GM12878 (cell line): ENCODE measurements around the gene PHEX. TPM values are rescaled to one million over a fixed set of nuclear protein-coding genes. Genes with fewer than 3 reads are reported as not detected.

ENCODE experiments used
- ATAC-seq: fragments of 200-7000 bp; cut with Tn5 transposase; 3 replicates; pipeline ENCODE4 v1.9.1; 2020; ENCODE audit warnings: mild to moderate bottlenecking, moderate library complexity
- BruUV-seq: library from RNA; stranded (reverse); fragments of 400-500 nt; replicated peaks from 2 replicates; lab custom pipeline; 2021; lab: Mats Ljungman, UMichigan
- CTCF ChIA-PET: fragments of 300-600 bp; sonication (Branson Sonifier 250); formaldehyde crosslinking; extraction: SDS; loops from one replicate; lab custom pipeline; 2021; ENCODE audit warnings: inconsistent platforms; lab: Yijun Ruan, JAX
- POLR2A ChIA-PET: fragments of 350-600 bp; formaldehyde crosslinking; extraction: SDS; loops from one replicate; lab custom pipeline; 2021; ENCODE audit warnings: inconsistent platforms; lab: Charles Lee
- RAD21 ChIA-PET: fragments of 300-600 bp; sonication (Branson Sonifier 250); formaldehyde crosslinking; loops from one replicate; lab custom pipeline; 2023; ENCODE audit warnings: antibody characterized with exemption; ENCODE audit not compliant: unreplicated experiment; lab: Charles Lee
- SMC1A ChIA-PET: fragments of 300-600 bp; sonication (Branson Sonifier 250); formaldehyde crosslinking; loops from one replicate; lab custom pipeline; 2023; ENCODE audit not compliant: unreplicated experiment, uncharacterized antibody; lab: Charles Lee
- DNase-seq: peaks from one replicate; pipeline ENCODE4 v3.0.0-alpha.2; 2011; ENCODE audit warnings: low read depth, low spot score
- FAIRE-seq: peaks from 3 replicates; lab custom pipeline; 2011; peaks lifted over from hg19 to GRCh38; lab: Jason Lieb, UNC
- H2AFZ ChIP-seq: 2 replicates; pipeline ENCODE4 v1.6.0; 2011; ENCODE audit warnings: low read depth, low read length, control low read depth; ENCODE audit not compliant: control insufficient read depth
- H3K27ac ChIP-seq: 2 replicates; pipeline ENCODE4 v1.5.1; 2011; ENCODE audit warnings: control low read depth; ENCODE audit not compliant: control insufficient read depth, insufficient read depth
- H3K27me3 ChIP-seq, 2 experiments: replicated peaks in 1 of 2; 2 replicates each; pipeline versions ENCODE4 v1.6.0 to v1.6.1; 2011; ENCODE audit warnings: low read length in 1 of 2; ENCODE audit not compliant: control insufficient read depth in 2 of 2, insufficient read depth in 2 of 2
- H3K36me3 ChIP-seq, 2 experiments: 2 replicates each; pipeline ENCODE4 v1.5.1; 2011; ENCODE audit warnings: low read length in 1 of 2; ENCODE audit not compliant: control insufficient read depth in 2 of 2, insufficient read depth in 2 of 2
- H3K4me1 ChIP-seq: 2 replicates; pipeline ENCODE4 v1.6.1; 2011; ENCODE audit warnings: mild to moderate bottlenecking, low read length, moderate library complexity, mixed read lengths; ENCODE audit not compliant: control insufficient read depth, insufficient read depth
- H3K4me2 ChIP-seq: 2 replicates; pipeline ENCODE4 v1.6.0; 2011; ENCODE audit warnings: control low read depth; ENCODE audit not compliant: control insufficient read depth, insufficient read depth
- H3K4me3 ChIP-seq: fragments of 200-600 bp; sonication (generic); 2 replicates; pipeline ENCODE4 v1.5.1; 2016
- H3K79me2 ChIP-seq: 2 replicates; pipeline ENCODE4 v1.6.0; 2011; ENCODE audit warnings: low read length; ENCODE audit not compliant: control insufficient read depth, insufficient read depth
- H3K9ac ChIP-seq: 2 replicates; pipeline ENCODE4 v1.8.0; 2011; ENCODE audit warnings: low read length, control low read depth, mixed read lengths; ENCODE audit not compliant: control insufficient read depth, insufficient read depth
- H3K9me3 ChIP-seq: replicated peaks from 3 replicates; pipeline ENCODE4 v1.5.1; 2011; ENCODE audit warnings: mild to moderate bottlenecking, low read length; ENCODE audit not compliant: control insufficient read depth, insufficient read depth
- H4K20me1 ChIP-seq: 2 replicates; pipeline ENCODE4 v1.6.0; 2011; ENCODE audit not compliant: control insufficient read depth, insufficient read depth
- ASH2L ChIP-seq: fragments of 300-600, 200-600 bp; sonication (generic); IDR thresholded peaks from 2 replicates; pipeline ENCODE4 v1.6.1; 2017; ENCODE audit warnings: low read depth, mild to moderate bottlenecking, borderline replicate concordance
- CBFB ChIP-seq: IDR thresholded peaks from 2 replicates; pipeline ENCODE4 v1.6.1; 2016; ENCODE audit warnings: antibody characterized with exemption, low read depth
- HCFC1 ChIP-seq: fragments of 150-350 bp; IDR thresholded peaks from 2 replicates; pipeline ENCODE4 v1.6.1; 2014; ENCODE audit warnings: low read length
- PKNOX1 ChIP-seq: fragments of 450-650 bp; IDR thresholded peaks from 2 replicates; pipeline ENCODE4 v1.6.1; 2016; ENCODE audit warnings: mild to moderate bottlenecking
- POLR2A ChIP-seq: IDR thresholded peaks from 2 replicates; pipeline ENCODE4 v1.6.1; 2011; ENCODE audit warnings: low read depth, mild to moderate bottlenecking, low read length
- POLR2AphosphoS2 ChIP-seq: IDR thresholded peaks from 2 replicates; pipeline ENCODE4 v1.6.1; 2011; ENCODE audit warnings: low read depth, mild to moderate bottlenecking, low read length, improper control_type of control experiment, moderate library complexity
- RAD51 ChIP-seq: fragments of 450-650 bp; IDR thresholded peaks from 2 replicates; pipeline ENCODE4 v1.6.1; 2016; ENCODE audit warnings: moderate library complexity, mild to moderate bottlenecking, inconsistent platforms
- RBBP5 ChIP-seq: fragments of 200-600 bp; sonication (generic); conservative IDR thresholded peaks from 2 replicates; pipeline ENCODE4 v1.6.1; 2016
- RFX5 ChIP-seq: IDR thresholded peaks from 2 replicates; pipeline ENCODE4 v1.6.1; 2011; ENCODE audit warnings: low read depth, low read length, improper control_type of control experiment
- SMAD5 ChIP-seq: IDR thresholded peaks from 2 replicates; pipeline ENCODE4 v1.6.1; 2016; ENCODE audit warnings: antibody characterized with exemption, low read depth
- TCF3 ChIP-seq: IDR thresholded peaks from 2 replicates; pipeline ENCODE4 v1.6.1; 2012; ENCODE audit warnings: low read depth, mild to moderate bottlenecking, low read length, borderline replicate concordance; ENCODE audit not compliant: insufficient read depth
- WRNIP1 ChIP-seq: IDR thresholded peaks from 2 replicates; pipeline ENCODE4 v1.6.1; 2011; ENCODE audit warnings: low read depth, low read length, improper control_type of control experiment, borderline replicate concordance
- YY1 ChIP-seq: IDR thresholded peaks from 2 replicates; pipeline ENCODE4 v1.6.1; 2011; ENCODE audit warnings: low read depth, mild to moderate bottlenecking, low read length
- ZBED1 ChIP-seq: IDR thresholded peaks from 2 replicates; pipeline ENCODE4 v1.6.1; 2016; ENCODE audit warnings: borderline replicate concordance
- WGBS: methylation state at CpG from one replicate; pipeline ENCODE4 v1.1.6; 2016; ENCODE audit warnings: low lambda C conversion rate; ENCODE audit not compliant: insufficient replicate concordance, insufficient coverage; ENCODE audit errors: missing lambda C conversion rate; 5-methylcytosine and 5-hydroxymethylcytosine counted together
- in situ Hi-C: fragments of 300-500 bp; cut with MboI; formaldehyde crosslinking; loops from 9 replicates; pipeline ENCODE4 v1.14.3; 2018; ENCODE audit warnings: mixed read lengths
- intact Hi-C: fragments of 100-400 bp; cut with micrococcal nuclease; formaldehyde crosslinking; loops from one replicate; pipeline ENCODE4 v1.14.2; 2022; ENCODE audit not compliant: unreplicated experiment
- polyA plus RNA-seq, 11 experiments: library from polyadenylated mRNA; depleted of rRNA in 4 of 11; unstranded in 6 of 11; stranded (reverse) in 5 of 11; fragments of >200 nt; fragmentation: Nextera tagmentation in 4 of 11; fragmentation: Illumina TruSeq in 1 of 11; extraction: Ambion mirVana in 4 of 11; extraction: Trizol in 1 of 11; gene quantifications; 1 replicate in 1 of 11; 2 replicates in 10 of 11; pipeline versions ENCODE4 v1.2.1 to v1.2.3, GENCODE V29; 2011 to 2016; ENCODE audit warnings: inconsistent platforms in 2 of 11, missing spikeins in 2 of 11, low read depth in 1 of 11
- total RNA-seq, 4 experiments: library from RNA; depleted of rRNA in 3 of 4; stranded (reverse); fragments of >200 nt in 3 of 4; fragmentation: Illumina TruSeq in 1 of 4; extraction: Trizol in 1 of 4; gene quantifications; 2 replicates each; pipeline versions ENCODE4 v1.2.1 to v1.2.3, GENCODE V29; 2013 to 2021
- TF ChIP-seq, protein P1 (sequence below): fragments of 450-650 bp; IDR thresholded peaks from 2 replicates; pipeline ENCODE4 v1.6.1; 2018; ENCODE audit warnings: borderline replicate concordance, mild to moderate bottlenecking; ENCODE audit not compliant: partially characterized antibody

Gene PHEX
- total and polyA plus RNA-seq, 10 of the 15 experiments (the other 5 are each of a cell fraction or from before 2014, with no cell fraction given), result 0.12 to 97.2 (median 0.55) TPM

DNA sequence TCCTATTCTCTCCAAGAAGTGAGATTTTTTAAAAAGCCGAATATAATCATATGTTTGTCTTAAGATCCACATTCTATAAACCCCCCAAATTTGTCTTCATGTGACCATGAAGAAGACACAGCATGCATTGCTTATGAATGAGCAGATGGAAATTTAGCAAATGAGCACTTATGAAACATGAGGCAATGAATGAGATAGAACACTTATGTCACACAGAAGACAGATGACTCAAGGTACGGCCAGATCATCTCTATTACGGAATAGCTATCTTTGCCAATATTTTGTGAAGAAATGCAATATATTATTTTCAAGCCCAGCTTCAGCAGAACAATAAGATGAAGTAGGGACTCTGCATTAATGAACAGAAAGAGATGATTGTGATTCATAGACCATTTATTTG, 21.4 kb downstream of the PHEX start:
- Histone ChIP-seq H3K4me3 (no peak overlapping the region), H3K9me3 (no peaks in the 10 kb centered on the region), H3K4me1 (no peaks in the 10 kb centered on the region), H3K27ac (no peak overlapping the region), H3K9ac (no peak overlapping the region), H4K20me1 (no peaks in the 10 kb centered on the region), H3K36me3 (no peaks in the 10 kb centered on the region), H3K27me3 (no peaks in the 10 kb centered on the region), H3K79me2 (no peaks in the 10 kb centered on the region), H3K4me2 (no peak overlapping the region), H2AFZ (no peak overlapping the region)
- SMC1A ChIA-PET, result interaction anchor here (0.8 to 8.3 kb wide), 6 partner anchors 10 to 63 kb away, joined by 3 to 54 read pairs (median 8); no protein-coding TSS in a partner anchor
- FAIRE-seq (no peak), DNase-seq (no peak), ATAC-seq (0 out of 3 replicates have a peak, but pooled peaks have one; percentile 10)
- WGBS, result 34% methylated on average over 3 of the region's 3 CpGs
- intact Hi-C loops, result no loop called here
- no TSS peak for BruUV-seq
- in situ Hi-C loops, result no loop called here
- TF ChIP-seq POLR2A (no peak), HCFC1 (no peak), RAD51 (no peak), TCF3 (no peak), RFX5 (no peak), RBBP5 (no peak), ZBED1 (no peak), PKNOX1 (no peak), CBFB (no peak), YY1 (no peak), WRNIP1 (no peak), POLR2AphosphoS2 (no peak), SMAD5 (no peak), ASH2L (no peak)
- TF ChIP-seq, protein P1, sequence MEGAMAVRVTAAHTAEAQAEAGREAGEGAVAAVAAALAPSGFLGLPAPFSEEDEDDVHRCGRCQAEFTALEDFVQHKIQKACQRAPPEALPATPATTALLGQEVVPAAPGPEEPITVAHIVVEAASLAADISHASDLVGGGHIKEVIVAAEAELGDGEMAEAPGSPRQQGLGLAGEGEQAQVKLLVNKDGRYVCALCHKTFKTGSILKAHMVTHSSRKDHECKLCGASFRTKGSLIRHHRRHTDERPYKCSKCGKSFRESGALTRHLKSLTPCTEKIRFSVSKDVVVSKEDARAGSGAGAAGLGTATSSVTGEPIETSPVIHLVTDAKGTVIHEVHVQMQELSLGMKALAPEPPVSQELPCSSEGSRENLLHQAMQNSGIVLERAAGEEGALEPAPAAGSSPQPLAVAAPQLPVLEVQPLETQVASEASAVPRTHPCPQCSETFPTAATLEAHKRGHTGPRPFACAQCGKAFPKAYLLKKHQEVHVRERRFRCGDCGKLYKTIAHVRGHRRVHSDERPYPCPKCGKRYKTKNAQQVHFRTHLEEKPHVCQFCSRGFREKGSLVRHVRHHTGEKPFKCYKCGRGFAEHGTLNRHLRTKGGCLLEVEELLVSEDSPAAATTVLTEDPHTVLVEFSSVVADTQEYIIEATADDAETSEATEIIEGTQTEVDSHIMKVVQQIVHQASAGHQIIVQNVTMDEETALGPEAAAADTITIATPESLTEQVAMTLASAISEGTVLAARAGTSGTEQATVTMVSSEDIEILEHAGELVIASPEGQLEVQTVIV, result no peak
- CTCF ChIA-PET, result interaction anchor here (1.1 kb wide), 1 partner anchor 69 kb away, joined by 4 read pairs; no protein-coding TSS in a partner anchor
- RAD21 ChIA-PET, result interaction anchor here (1.7 to 2.9 kb wide), 2 partner anchors 10 to 14 kb away, joined by 3 to 13 read pairs; no protein-coding TSS in a partner anchor
- POLR2A ChIA-PET, result interaction anchor here (1.0 to 2.1 kb wide), 2 partner anchors 10 kb away, joined by 4 to 6 read pairs; no protein-coding TSS in a partner anchor
